Caco-2 (cell line): Measurements from ENCODE around the gene PDE11A. TPM values are rescaled to one million over a fixed set of nuclear protein-coding genes. Genes with fewer than 3 reads are reported as not detected.

Experiments
- BruUV-seq: library from RNA; stranded (reverse); fragments of 400-500 nt; replicated peaks from 2 replicates; lab custom pipeline; 2021; lab: Mats Ljungman, UMichigan
- CTCF ChIA-PET: fragments of 300-600 bp; sonication (Branson Sonifier 250); formaldehyde crosslinking; loops from one replicate; lab custom pipeline; 2022; ENCODE audit warnings: antibody characterized with exemption; lab: Charles Lee
- POLR2A ChIA-PET: fragments of 300-600 bp; sonication (Branson Sonifier 250); formaldehyde crosslinking; loops from one replicate; lab custom pipeline; 2022; ENCODE audit warnings: antibody characterized with exemption; lab: Charles Lee
- DNase-seq, 2 experiments: peaks; one replicate each; pipeline versions ENCODE4 v3.0.0 to v3.0.0-alpha.2; 2020 to 2022
- H3K27me3 ChIP-seq: replicated peaks from 2 replicates; pipeline ENCODE4 v1.6.0; 2011; ENCODE audit warnings: low read length; ENCODE audit not compliant: control insufficient read depth, insufficient read depth
- H3K36me3 ChIP-seq: 2 replicates; pipeline ENCODE4 v1.5.1; 2011; ENCODE audit warnings: low read length; ENCODE audit not compliant: control insufficient read depth, insufficient read depth
- H3K4me1 ChIP-seq: fragments of 250-450 bp; sonication (Bioruptor Pico); 2 replicates; pipeline ENCODE4 v1.5.1; 2020; ENCODE audit warnings: mild to moderate bottlenecking
- H3K4me3 ChIP-seq: 2 replicates; pipeline ENCODE4 v1.5.1; 2011; ENCODE audit warnings: low read depth, mild to moderate bottlenecking, control low read depth, low read length
- H3K9me3 ChIP-seq: fragments of 250-450 bp; sonication (Bioruptor Pico); 2 replicates; pipeline ENCODE4 v1.5.1; 2020; ENCODE audit warnings: mild to moderate bottlenecking, moderate library complexity
- H3K27ac Mint-ChIP-seq: one replicate; pipeline ENCODE4 v1.8.0; 2022; ENCODE audit warnings: mixed read lengths; ENCODE audit not compliant: unreplicated experiment
- H3K27me3 Mint-ChIP-seq: one replicate; pipeline ENCODE4 v1.8.0; 2022; ENCODE audit warnings: mixed read lengths; ENCODE audit not compliant: insufficient read depth, unreplicated experiment
- H3K36me3 Mint-ChIP-seq: one replicate; pipeline ENCODE4 v1.8.0; 2022; ENCODE audit warnings: mild to moderate bottlenecking, mixed read lengths; ENCODE audit not compliant: insufficient read depth, unreplicated experiment
- H3K4me1 Mint-ChIP-seq: one replicate; pipeline ENCODE4 v1.8.0; 2022; ENCODE audit warnings: low read depth, mixed read lengths; ENCODE audit not compliant: unreplicated experiment
- H3K4me3 Mint-ChIP-seq: one replicate; pipeline ENCODE4 v1.8.0; 2022; ENCODE audit warnings: mild to moderate bottlenecking, moderate library complexity, mixed read lengths; ENCODE audit not compliant: unreplicated experiment
- H3K9me3 Mint-ChIP-seq: one replicate; pipeline ENCODE4 v1.8.0; 2022; ENCODE audit warnings: mixed read lengths; ENCODE audit not compliant: unreplicated experiment
- CTCF ChIP-seq, 2 experiments: fragments of 200-600 bp in 1 of 2; IDR thresholded peaks; 1 replicate in 1 of 2; 2 replicates in 1 of 2; pipeline versions ENCODE4 v1.5.1 to v1.8.0; 2011 to 2022; ENCODE audit warnings: antibody characterized with exemption in 1 of 2, control low read depth in 1 of 2, inconsistent platforms in 1 of 2, low read depth in 1 of 2, low read length in 1 of 2, mild to moderate bottlenecking in 1 of 2, moderate library complexity in 1 of 2; ENCODE audit not compliant: insufficient read depth in 1 of 2, severe bottlenecking in 1 of 2, unreplicated experiment in 1 of 2
- intact Hi-C: fragments of 100-400 bp; cut with micrococcal nuclease; formaldehyde crosslinking; loops from one replicate; pipeline ENCODE4 v1.10.0; 2022; ENCODE audit not compliant: unreplicated experiment
- total RNA-seq: library from RNA; stranded (reverse); gene quantifications from 2 replicates; pipeline ENCODE4 v1.2.3, GENCODE V29; 2022

The PDE11A gene
- total RNA-seq, 1 experiment from 2014 or later: 0.25 TPM

GRCh38 chr2:178025551-178026185, 46.9 kb downstream of the PDE11A start:
- CTCF ChIA-PET: no interaction called here
- DNase-seq: no peak
- intact Hi-C loops: no loop called here

GRCh38 chr2:178018141-178018540, 54.4 kb downstream of the PDE11A start:
- no peaks in the 10 kb centered on the region for H3K9me3 Mint-ChIP-seq
- no peaks in the 10 kb centered on the region for H3K4me1 ChIP-seq
- ChIA-PET CTCF (no interaction called here), POLR2A (no interaction called here)
- no peak for DNase-seq
- intact Hi-C loops: no loop called here
- H3K36me3 ChIP-seq: no peaks in the 10 kb centered on the region
- no peak overlapping the region for H3K4me3 Mint-ChIP-seq
- H3K27me3 ChIP-seq: no peaks in the 10 kb centered on the region; the same call in 1 of the 2 replicates
- no peak overlapping the region for H3K4me3 ChIP-seq
- H3K4me1 Mint-ChIP-seq: no peaks in the 10 kb centered on the region
- no peak overlapping the region for H3K27ac Mint-ChIP-seq
- H3K36me3 Mint-ChIP-seq: no peaks in the 10 kb centered on the region
- no peaks in the 10 kb centered on the region for H3K9me3 ChIP-seq
- peaks cover 14% of the 10 kb centered on the region for H3K27me3 Mint-ChIP-seq
- BruUV-seq: no TSS peak
- no peak for TF ChIP-seq CTCF (IDR thresholded peaks at IDR 0.05; ENCODE audit: insufficient read depth in 1 of 2, low read depth in 1 of 2, low read length in 1 of 2, severe bottlenecking in 1 of 2, unreplicated experiment in 1 of 2)

More at GRCh38 chr2:178025551-178026185, 46.9 kb downstream of the PDE11A start:
- Histone ChIP-seq H3K4me3 (no peak overlapping the region), H3K4me1 (no peaks in the 10 kb centered on the region), H3K9me3 (no peaks in the 10 kb centered on the region), H3K27me3 (no peaks in the 10 kb centered on the region), H3K36me3 (no peaks in the 10 kb centered on the region)
- no peak overlapping the region for H3K4me3 Mint-ChIP-seq
- peaks cover 6% of the 10 kb centered on the region for H3K27me3 Mint-ChIP-seq
- H3K27ac Mint-ChIP-seq: no peak overlapping the region
- H3K9me3 Mint-ChIP-seq: no peaks in the 10 kb centered on the region
- BruUV-seq: no TSS peak
- no peak for TF ChIP-seq CTCF (IDR thresholded peaks at IDR 0.05; ENCODE audit: insufficient read depth in 1 of 2, low read depth in 1 of 2, low read length in 1 of 2, severe bottlenecking in 1 of 2, unreplicated experiment in 1 of 2)
- H3K4me1 Mint-ChIP-seq: no peaks in the 10 kb centered on the region
- POLR2A ChIA-PET: no interaction called here
- H3K36me3 Mint-ChIP-seq: no peaks in the 10 kb centered on the region

GRCh38 chr2:178016612-178017011, 56.0 kb downstream of the PDE11A start:
- no peaks in the 10 kb centered on the region for H3K36me3 ChIP-seq
- Mint-ChIP-seq H3K27me3 (peaks cover 14% of the 10 kb centered on the region), H3K4me3 (no peak overlapping the region), H3K4me1 (no peaks in the 10 kb centered on the region), H3K27ac (no peak overlapping the region), H3K36me3 (no peaks in the 10 kb centered on the region), H3K9me3 (no peaks in the 10 kb centered on the region)
- no peak for TF ChIP-seq CTCF (IDR thresholded peaks at IDR 0.05; ENCODE audit: insufficient read depth in 1 of 2, low read depth in 1 of 2, low read length in 1 of 2, severe bottlenecking in 1 of 2, unreplicated experiment in 1 of 2)
- no peaks in the 10 kb centered on the region for H3K9me3 ChIP-seq
- intact Hi-C loops: no loop called here
- POLR2A ChIA-PET: no interaction called here
- no peaks in the 10 kb centered on the region; the same call in 1 of the 2 replicates for H3K27me3 ChIP-seq
- no peak overlapping the region for H3K4me3 ChIP-seq
- no TSS peak for BruUV-seq
- no peak for DNase-seq
- no peaks in the 10 kb centered on the region for H3K4me1 ChIP-seq
- CTCF ChIA-PET: no interaction called here
